ENCODE results near the gene HOXA3. TPM values are rescaled to one million over a fixed set of nuclear protein-coding genes. Genes with fewer than 3 reads are reported as not detected.
A peak's percentile ranks its signal among the peaks of the same experiment; 100 is the strongest.

Gene HOXA3
- total and polyA plus RNA-seq, 10 of the 15 experiments (the other 5 are each of a cell fraction or from before 2014, with no cell fraction given) = 0.05 TPM; not detected in 9

DNA sequence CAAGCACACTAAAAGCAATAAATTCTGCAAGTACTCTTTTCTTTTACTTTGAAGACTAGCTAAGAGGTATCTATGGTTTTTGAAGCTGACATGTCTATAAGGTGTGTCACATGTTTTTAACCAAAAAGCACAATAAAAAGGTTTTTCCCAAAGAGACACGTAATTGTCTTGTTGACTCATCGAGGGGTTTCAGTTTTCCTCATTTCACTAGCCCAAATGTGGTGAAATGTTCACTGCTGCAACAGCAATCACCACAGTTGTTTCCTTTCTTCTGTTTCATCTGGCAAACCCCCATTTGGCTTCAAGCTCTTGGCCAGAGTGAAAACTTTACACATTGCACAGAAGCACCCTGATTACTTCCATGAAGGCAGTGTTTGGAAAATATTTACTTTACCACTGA lies 18.0 kb downstream of the HOXA3 start (continued):
- 0 out of 2 replicates have a peak, but pooled peaks have one; percentile 33 for TF ChIP-seq CBX5 (IDR thresholded peaks at IDR 0.05; ENCODE audit: low read depth)
- peak; percentile 65; the same call in 1 of the 2 replicates for TF ChIP-seq MTA2 (IDR thresholded peaks at IDR 0.05; ENCODE audit: low read depth)
- TF ChIP-seq, protein P1, sequence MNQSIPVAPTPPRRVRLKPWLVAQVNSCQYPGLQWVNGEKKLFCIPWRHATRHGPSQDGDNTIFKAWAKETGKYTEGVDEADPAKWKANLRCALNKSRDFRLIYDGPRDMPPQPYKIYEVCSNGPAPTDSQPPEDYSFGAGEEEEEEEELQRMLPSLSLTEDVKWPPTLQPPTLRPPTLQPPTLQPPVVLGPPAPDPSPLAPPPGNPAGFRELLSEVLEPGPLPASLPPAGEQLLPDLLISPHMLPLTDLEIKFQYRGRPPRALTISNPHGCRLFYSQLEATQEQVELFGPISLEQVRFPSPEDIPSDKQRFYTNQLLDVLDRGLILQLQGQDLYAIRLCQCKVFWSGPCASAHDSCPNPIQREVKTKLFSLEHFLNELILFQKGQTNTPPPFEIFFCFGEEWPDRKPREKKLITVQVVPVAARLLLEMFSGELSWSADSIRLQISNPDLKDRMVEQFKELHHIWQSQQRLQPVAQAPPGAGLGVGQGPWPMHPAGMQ (IDR thresholded peaks at IDR 0.05; ENCODE audit: borderline replicate concordance) = no peak
- TF ChIP-seq SP1 (IDR thresholded peaks at IDR 0.05; ENCODE audit: low read depth, low read length) = no peak
- TF ChIP-seq POU2F2 (IDR thresholded peaks at IDR 0.05; ENCODE audit: borderline replicate concordance, low read depth, low read length) = no peak
- TF ChIP-seq, protein P2, sequence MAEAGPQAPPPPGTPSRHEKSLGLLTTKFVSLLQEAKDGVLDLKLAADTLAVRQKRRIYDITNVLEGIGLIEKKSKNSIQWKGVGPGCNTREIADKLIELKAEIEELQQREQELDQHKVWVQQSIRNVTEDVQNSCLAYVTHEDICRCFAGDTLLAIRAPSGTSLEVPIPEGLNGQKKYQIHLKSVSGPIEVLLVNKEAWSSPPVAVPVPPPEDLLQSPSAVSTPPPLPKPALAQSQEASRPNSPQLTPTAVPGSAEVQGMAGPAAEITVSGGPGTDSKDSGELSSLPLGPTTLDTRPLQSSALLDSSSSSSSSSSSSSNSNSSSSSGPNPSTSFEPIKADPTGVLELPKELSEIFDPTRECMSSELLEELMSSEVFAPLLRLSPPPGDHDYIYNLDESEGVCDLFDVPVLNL (IDR thresholded peaks at IDR 0.05; ENCODE audit: low read depth, low read length) = no peak
- no peak for TF ChIP-seq YY1 (IDR thresholded peaks at IDR 0.05; ENCODE audit: low read depth, low read length)
- TF ChIP-seq, protein P3, sequence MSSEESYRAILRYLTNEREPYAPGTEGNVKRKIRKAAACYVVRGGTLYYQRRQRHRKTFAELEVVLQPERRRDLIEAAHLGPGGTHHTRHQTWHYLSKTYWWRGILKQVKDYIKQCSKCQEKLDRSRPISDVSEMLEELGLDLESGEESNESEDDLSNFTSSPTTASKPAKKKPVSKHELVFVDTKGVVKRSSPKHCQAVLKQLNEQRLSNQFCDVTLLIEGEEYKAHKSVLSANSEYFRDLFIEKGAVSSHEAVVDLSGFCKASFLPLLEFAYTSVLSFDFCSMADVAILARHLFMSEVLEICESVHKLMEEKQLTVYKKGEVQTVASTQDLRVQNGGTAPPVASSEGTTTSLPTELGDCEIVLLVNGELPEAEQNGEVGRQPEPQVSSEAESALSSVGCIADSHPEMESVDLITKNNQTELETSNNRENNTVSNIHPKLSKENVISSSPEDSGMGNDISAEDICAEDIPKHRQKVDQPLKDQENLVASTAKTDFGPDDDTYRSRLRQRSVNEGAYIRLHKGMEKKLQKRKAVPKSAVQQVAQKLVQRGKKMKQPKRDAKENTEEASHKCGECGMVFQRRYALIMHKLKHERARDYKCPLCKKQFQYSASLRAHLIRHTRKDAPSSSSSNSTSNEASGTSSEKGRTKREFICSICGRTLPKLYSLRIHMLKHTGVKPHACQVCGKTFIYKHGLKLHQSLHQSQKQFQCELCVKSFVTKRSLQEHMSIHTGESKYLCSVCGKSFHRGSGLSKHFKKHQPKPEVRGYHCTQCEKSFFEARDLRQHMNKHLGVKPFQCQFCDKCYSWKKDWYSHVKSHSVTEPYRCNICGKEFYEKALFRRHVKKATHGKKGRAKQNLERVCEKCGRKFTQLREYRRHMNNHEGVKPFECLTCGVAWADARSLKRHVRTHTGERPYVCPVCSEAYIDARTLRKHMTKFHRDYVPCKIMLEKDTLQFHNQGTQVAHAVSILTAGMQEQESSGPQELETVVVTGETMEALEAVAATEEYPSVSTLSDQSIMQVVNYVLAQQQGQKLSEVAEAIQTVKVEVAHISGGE (CRISPR knock-in tag; IDR thresholded peaks at IDR 0.05) = no peak
- TF ChIP-seq POLR2AphosphoS2 (IDR thresholded peaks at IDR 0.05; ENCODE audit: low read depth, low read length) = no peak
- TF ChIP-seq FOS (IDR thresholded peaks at IDR 0.05; ENCODE audit: borderline replicate concordance, extremely low read depth, insufficient read length) = no peak
- no peak for TF ChIP-seq ZNF274 (IDR thresholded peaks at IDR 0.05; ENCODE audit: insufficient read depth, insufficient read length)
- TF ChIP-seq BACH1 (IDR thresholded peaks at IDR 0.05; ENCODE audit: borderline replicate concordance) = no peak

Measured in GM12878 (cell line).